ENCODE results near the gene ZBTB7C. TPM values are rescaled to one million over a fixed set of nuclear protein-coding genes. Genes with fewer than 3 reads are reported as not detected.

Gene ZBTB7C
- total and polyA plus RNA-seq, 2 of the 4 experiments (the other 2 are of a cell fraction), result not detected

- POLR2A ChIA-PET (ENCODE audit: unreplicated experiment), result no interaction called here
- Histone ChIP-seq H3K14ac (replicated peaks; ENCODE audit: low read depth, low read length) (no peak overlapping the region), H3K79me1 (ENCODE audit: low read depth in 1 of 2, low read length in 2 of 2) (no peaks in the 10 kb centered on the region), H3K27me3 (ENCODE audit: control insufficient read depth, insufficient read depth, low read length) (peaks cover 38% of the 10 kb centered on the region), H3K27ac (ENCODE audit: insufficient read depth, low read length) (no peak overlapping the region), H3K23ac (ENCODE audit: low read depth, low read length) (no peak overlapping the region), H3K9ac (ENCODE audit: low read depth, low read length) (no peak overlapping the region), H2BK15ac (ENCODE audit: low read depth, low read length) (no peak overlapping the region), H3K4ac (ENCODE audit: low read depth, low read length) (no peak overlapping the region), H2BK5ac (ENCODE audit: low read depth, low read length, poor library complexity, severe bottlenecking) (no peak overlapping the region), H2BK20ac (ENCODE audit: low read depth, low read length) (no peak overlapping the region), H4K8ac (ENCODE audit: low read depth in 2 of 2, low read length in 2 of 2) (no peak overlapping the region), H3K36me3 (ENCODE audit: control insufficient read depth, insufficient read depth, low read length) (no peaks in the 10 kb centered on the region), H3K56ac (ENCODE audit: extremely low read depth, insufficient read depth, low read length) (no peak overlapping the region), H2BK120ac (ENCODE audit: low read depth, low read length) (no peak overlapping the region), H2AK9ac (replicated peaks; ENCODE audit: low read depth, low read length, poor library complexity) (no peak overlapping the region), H3K9me1 (ENCODE audit: insufficient read depth, low read length) (no peaks in the 10 kb centered on the region; the same call in 1 of the 2 replicates), H3K4me2 (ENCODE audit: low read depth, low read length) (no peak overlapping the region), H2AFZ (replicated peaks; ENCODE audit: low read length, poor library complexity) (no peak overlapping the region), H4K5ac (ENCODE audit: low read depth, low read length) (no peak overlapping the region), H3K4me3 (ENCODE audit: insufficient read depth, low read depth, low read length) (no peak overlapping the region), H4K20me1 (ENCODE audit: insufficient read depth, low read length) (no peaks in the 10 kb centered on the region), H4K91ac (ENCODE audit: insufficient read depth, low read depth, low read length) (no peak overlapping the region), H3K9me3 (ENCODE audit: control insufficient read depth, insufficient read depth, low read length) (no peaks in the 10 kb centered on the region), H2AK5ac (ENCODE audit: low read depth, low read length) (no peak overlapping the region), H3K4me1 (ENCODE audit: control insufficient read depth, insufficient read depth, low read length) (peaks cover 3% of the 10 kb centered on the region), H3K18ac (ENCODE audit: low read depth, low read length) (no peak overlapping the region)
- DNase-seq (no peak), ATAC-seq (ENCODE audit: low read depth) (no peak)
- WGBS, 2 experiments (ENCODE audit: extremely low coverage in 2 of 2, insufficient read length in 1 of 2), result 74% methylated on average over 3 of the region's 3 CpGs; no CpG with 5 or more reads in 1 of the 2 experiments
- in situ Hi-C loops (cut with MboI; ENCODE audit: low sequenced_read_pairs), result no loop called here
- TF ChIP-seq ELK1 (IDR thresholded peaks at IDR 0.05; ENCODE audit: borderline replicate concordance, low read depth, low read length) (no peak), MAZ (IDR thresholded peaks at IDR 0.05; ENCODE audit: borderline replicate concordance, low read depth, low read length) (no peak), CEBPB (IDR thresholded peaks at IDR 0.05; ENCODE audit: low read depth, low read length) (no peak), MXI1 (IDR thresholded peaks at IDR 0.05; ENCODE audit: borderline replicate concordance, low read depth, low read length) (no peak), RFX5 (IDR thresholded peaks at IDR 0.05; ENCODE audit: low read depth, low read length) (no peak), USF2 (IDR thresholded peaks at IDR 0.05; ENCODE audit: low read depth, low read length) (no peak), NFE2L2 (IDR thresholded peaks at IDR 0.05; ENCODE audit: low read depth, low read length) (no peak), SMC3 (IDR thresholded peaks at IDR 0.05; ENCODE audit: low read depth, low read length) (no peak), MAFK (IDR thresholded peaks at IDR 0.05; ENCODE audit: low read depth, low read length) (no peak), CHD1 (IDR thresholded peaks at IDR 0.05; ENCODE audit: low read depth, low read length) (no peak), RCOR1 (IDR thresholded peaks at IDR 0.05; ENCODE audit: insufficient replicate concordance, low read length) (no peak), FOS (IDR thresholded peaks at IDR 0.05; ENCODE audit: low read depth, low read length) (no peak), RAD21 (IDR thresholded peaks at IDR 0.05; ENCODE audit: low read length) (no peak), BHLHE40 (IDR thresholded peaks at IDR 0.05; ENCODE audit: low read depth, low read length) (no peak), POLR2A (IDR thresholded peaks at IDR 0.05; ENCODE audit: low read depth, low read length) (no peak)
- TF ChIP-seq, protein P1, sequence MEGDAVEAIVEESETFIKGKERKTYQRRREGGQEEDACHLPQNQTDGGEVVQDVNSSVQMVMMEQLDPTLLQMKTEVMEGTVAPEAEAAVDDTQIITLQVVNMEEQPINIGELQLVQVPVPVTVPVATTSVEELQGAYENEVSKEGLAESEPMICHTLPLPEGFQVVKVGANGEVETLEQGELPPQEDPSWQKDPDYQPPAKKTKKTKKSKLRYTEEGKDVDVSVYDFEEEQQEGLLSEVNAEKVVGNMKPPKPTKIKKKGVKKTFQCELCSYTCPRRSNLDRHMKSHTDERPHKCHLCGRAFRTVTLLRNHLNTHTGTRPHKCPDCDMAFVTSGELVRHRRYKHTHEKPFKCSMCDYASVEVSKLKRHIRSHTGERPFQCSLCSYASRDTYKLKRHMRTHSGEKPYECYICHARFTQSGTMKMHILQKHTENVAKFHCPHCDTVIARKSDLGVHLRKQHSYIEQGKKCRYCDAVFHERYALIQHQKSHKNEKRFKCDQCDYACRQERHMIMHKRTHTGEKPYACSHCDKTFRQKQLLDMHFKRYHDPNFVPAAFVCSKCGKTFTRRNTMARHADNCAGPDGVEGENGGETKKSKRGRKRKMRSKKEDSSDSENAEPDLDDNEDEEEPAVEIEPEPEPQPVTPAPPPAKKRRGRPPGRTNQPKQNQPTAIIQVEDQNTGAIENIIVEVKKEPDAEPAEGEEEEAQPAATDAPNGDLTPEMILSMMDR (conservative IDR thresholded peaks at IDR 0.05; ENCODE audit: low read depth, low read length), result no peak
- no TSS peak for BruUV-seq (replicated peaks)
- dilution Hi-C loops (cut with HindIII; ENCODE audit: low sequenced_read_pairs, unreplicated experiment), result no loop called here
- CTCF ChIA-PET, result interaction anchor here (0.6 kb wide), 1 partner anchor 21 kb away, joined by 4 read pairs; no protein-coding TSS in a partner anchor
- intact Hi-C loops (cut with micrococcal nuclease), result no loop called here
These were observed 1.8 kb downstream of the ZBTB7C start for GRCh38 chr18:48407358-48407757.
